ENCODE results near the gene TAF6. TPM values are rescaled to one million over a fixed set of nuclear protein-coding genes. Genes with fewer than 3 reads are reported as not detected.

TAF6 gene
- total RNA-seq, 1 experiment from 2014 or later = 47.2 TPM

GRCh38 chr7:100160067-100160466 lies 40.9 kb upstream of the TAF6 start:
- DNase-seq (ENCODE audit: unreplicated experiment) = no peak
- H3K4me3 Mint-ChIP-seq (ENCODE audit: unreplicated experiment) = no peak overlapping the region
- intact Hi-C loops (cut with micrococcal nuclease) = no loop called here
- peaks cover 22% of the 10 kb centered on the region for H3K4me1 Mint-ChIP-seq (ENCODE audit: insufficient read depth, unreplicated experiment)
- ChIA-PET CTCF (no interaction called here), POLR2A (interaction anchor here (5.5 kb wide), 1 partner anchor 12 kb away, joined by 58 read pairs; the partner anchor contains the start of gene LAMTOR4)
- peaks cover 21% of the 10 kb centered on the region for H3K36me3 Mint-ChIP-seq (ENCODE audit: insufficient read depth, unreplicated experiment)
- BruUV-seq (replicated peaks) = no TSS peak
- no peaks in the 10 kb centered on the region for H3K9me3 Mint-ChIP-seq (ENCODE audit: unreplicated experiment)
- TF ChIP-seq CTCF (IDR thresholded peaks at IDR 0.05; ENCODE audit: unreplicated experiment) = no peak
- no peak overlapping the region for H3K27ac Mint-ChIP-seq (ENCODE audit: low read depth, unreplicated experiment)
- H3K27me3 Mint-ChIP-seq (ENCODE audit: insufficient read depth, unreplicated experiment) = no peaks in the 10 kb centered on the region

GRCh38 chr7:100159099-100159623 lies 40.0 kb upstream of the TAF6 start:
- DNase-seq (ENCODE audit: unreplicated experiment) = no peak
- H3K27me3 Mint-ChIP-seq (ENCODE audit: insufficient read depth, unreplicated experiment) = no peaks in the 10 kb centered on the region
- no peaks in the 10 kb centered on the region for H3K9me3 Mint-ChIP-seq (ENCODE audit: unreplicated experiment)
- CTCF ChIA-PET = interaction anchor here (0.7 to 1.2 kb wide), 3 partner anchors 26 to 399 kb away, joined by 3 to 4 read pairs (median 3); no protein-coding TSS in a partner anchor
- TF ChIP-seq CTCF (IDR thresholded peaks at IDR 0.05; ENCODE audit: unreplicated experiment) = no peak
- peaks cover 22% of the 10 kb centered on the region for H3K4me1 Mint-ChIP-seq (ENCODE audit: insufficient read depth, unreplicated experiment)
- POLR2A ChIA-PET = interaction anchor here (0.8 to 5.5 kb wide), 4 partner anchors 8 to 57 kb away, joined by 4 to 58 read pairs (median 5); partner anchors contain the start of genes AP4M1, GAL3ST4 and LAMTOR4
- no TSS peak for BruUV-seq (replicated peaks)
- peak overlapping the region; percentile 77 for H3K4me3 Mint-ChIP-seq (ENCODE audit: unreplicated experiment)
- H3K36me3 Mint-ChIP-seq (ENCODE audit: insufficient read depth, unreplicated experiment) = peaks cover 21% of the 10 kb centered on the region
- no peak overlapping the region for H3K27ac Mint-ChIP-seq (ENCODE audit: low read depth, unreplicated experiment)
- intact Hi-C loops (cut with micrococcal nuclease) = no loop called here

GRCh38 chr7:100158229-100159098 lies 39.3 kb upstream of the TAF6 start, which contains the start of gene TRAPPC14:
Gene TRAPPC14, minus strand, starts transcription at chr7:100158723. Its CDS starts 224 bp downstream, at chr7:100158499.
- CTCF ChIA-PET = interaction anchor here (0.7 to 1.2 kb wide), 5 partner anchors 26 to 400 kb away, joined by 3 to 4 read pairs (median 4); no protein-coding TSS in a partner anchor
- Mint-ChIP-seq H3K4me3 (ENCODE audit: unreplicated experiment) (peak within 1 kb of the TSS; percentile 77), H3K27ac (ENCODE audit: low read depth, unreplicated experiment) (no peak within 1 kb of the TSS), H3K4me1 (ENCODE audit: insufficient read depth, unreplicated experiment) (peaks cover 16% of the 10 kb centered on the region), H3K36me3 (ENCODE audit: insufficient read depth, unreplicated experiment) (peaks cover 21% of the 10 kb centered on the region), H3K9me3 (ENCODE audit: unreplicated experiment) (no peaks in the 10 kb centered on the region), H3K27me3 (ENCODE audit: insufficient read depth, unreplicated experiment) (no peaks in the 10 kb centered on the region)
- no peak for TF ChIP-seq CTCF (IDR thresholded peaks at IDR 0.05; ENCODE audit: unreplicated experiment)
- BruUV-seq (replicated peaks) = no TSS peak
- DNase-seq (ENCODE audit: unreplicated experiment) = peak; percentile 77
- POLR2A ChIA-PET = interaction anchor here (0.7 to 5.5 kb wide), 9 partner anchors 9 to 57 kb away, joined by 3 to 58 read pairs (median 4); partner anchors contain the start of genes AP4M1, GAL3ST4, GPC2 and LAMTOR4
- intact Hi-C loops (cut with micrococcal nuclease) = no loop called here

Data from MCF 10A (cell line).